NCI-H345 treated with DMSO at 0.1 percent for 48 hours (cell line): ENCODE results near the gene SKOR1.

Source experiments
- DNase-seq: peaks from one replicate; lab custom pipeline; 2025; ENCODE audit not compliant: unreplicated experiment; lab: John Stamatoyannopoulos, UW

The SKOR1 gene

DNA sequence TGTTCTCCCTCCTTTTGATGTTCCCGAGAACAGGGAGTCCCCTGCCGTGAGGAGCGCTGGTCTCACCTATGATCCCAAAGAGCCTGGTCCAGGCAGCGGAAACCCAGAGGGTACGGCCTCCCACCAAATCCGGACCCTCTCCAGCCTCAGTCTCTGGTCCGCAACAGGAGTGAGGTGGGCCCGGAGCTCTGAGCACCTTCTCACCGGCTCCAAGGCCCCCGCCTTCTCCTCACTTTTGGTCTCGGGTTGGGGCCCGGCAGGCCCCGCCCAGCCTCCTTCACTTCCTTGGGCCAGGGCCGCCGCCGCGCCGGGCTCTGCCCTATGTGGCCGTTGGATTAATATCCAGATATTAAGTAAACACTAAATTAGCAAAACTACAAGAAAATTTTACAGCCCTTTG is 5.7 kb upstream of the SKOR1 start:
- no peak for DNase-seq

DNA sequence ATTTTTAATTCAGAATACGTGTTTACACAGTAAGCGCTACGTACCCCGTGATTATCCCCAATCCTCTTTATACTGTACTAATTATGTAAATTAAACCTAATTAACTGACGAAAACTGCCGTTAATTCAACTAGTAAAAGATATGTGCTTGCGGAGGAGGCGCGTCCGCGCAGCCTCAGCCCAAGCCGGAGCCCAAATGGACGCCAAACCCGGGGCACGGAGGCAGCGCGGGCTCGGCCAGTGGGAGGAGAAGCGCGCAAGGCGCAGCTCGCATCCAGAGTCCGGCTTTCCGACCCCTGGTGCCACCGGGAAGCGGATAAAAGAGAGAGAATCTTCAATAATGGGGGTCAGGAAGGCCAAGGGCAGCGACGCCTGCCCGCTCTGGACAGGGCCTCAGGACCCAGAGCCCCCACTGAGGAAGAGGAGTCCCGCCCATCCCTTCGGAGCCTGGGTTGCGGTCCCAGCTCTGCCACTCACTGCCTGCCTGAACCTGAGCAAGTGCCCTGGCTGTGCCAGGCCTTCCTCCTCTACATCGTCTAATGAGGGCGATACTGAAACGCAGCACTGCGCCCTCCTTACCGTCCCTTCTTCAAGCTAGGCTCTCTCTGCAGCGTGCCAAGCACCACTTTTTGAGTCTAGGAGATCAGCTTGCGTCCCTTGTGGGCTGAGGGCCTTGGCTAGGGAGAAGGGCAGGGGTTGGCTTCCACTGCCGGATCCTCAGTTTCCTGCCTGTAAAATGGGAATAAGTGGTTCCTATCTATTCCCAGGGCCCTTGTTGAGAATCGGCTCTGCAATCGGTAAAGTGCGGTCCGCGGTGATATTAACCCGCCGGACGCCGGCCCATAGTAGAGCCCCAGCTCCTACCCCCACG is 5.0 kb upstream of the SKOR1 start:
- DNase-seq, result no peak

DNA sequence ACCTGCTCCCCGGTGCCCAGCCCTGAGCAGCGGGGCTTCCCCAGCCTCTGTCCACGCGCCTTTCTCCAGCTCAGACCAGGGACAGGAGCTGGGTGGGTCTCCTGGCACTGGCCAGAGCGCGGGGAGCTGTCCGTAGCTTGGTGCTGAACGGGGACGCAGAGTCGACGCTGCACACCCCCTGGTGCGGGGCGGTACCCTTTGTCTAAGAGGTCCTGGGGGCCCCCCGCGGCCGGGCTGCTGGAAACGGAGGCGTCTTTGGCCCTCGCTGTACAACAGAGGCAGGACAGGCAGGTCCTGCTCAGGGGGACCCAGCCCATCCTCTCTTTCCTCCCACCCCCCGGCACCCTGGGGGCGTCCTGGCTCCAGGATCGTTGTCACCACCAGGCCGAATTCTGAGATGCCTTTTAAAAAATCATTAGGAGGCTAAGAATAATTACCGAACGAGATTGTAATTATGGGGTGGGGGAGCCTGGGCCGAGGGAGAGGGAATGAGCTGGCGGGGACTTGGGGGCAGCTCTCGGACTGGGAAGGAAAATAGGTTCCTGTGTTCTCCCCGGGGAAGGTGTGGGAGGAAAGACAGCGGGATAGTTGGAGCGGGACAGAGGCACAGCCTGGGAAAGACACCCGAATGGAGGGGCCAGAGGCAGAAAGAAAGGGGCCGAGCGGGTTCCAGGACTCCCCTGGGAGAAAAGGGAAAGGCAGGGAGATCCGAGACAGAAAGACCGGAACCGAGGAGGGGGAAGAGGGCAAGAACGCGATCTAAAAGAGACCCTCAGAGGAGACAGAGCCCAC is 4.1 kb upstream of the SKOR1 start:
- no peak for DNase-seq

DNA sequence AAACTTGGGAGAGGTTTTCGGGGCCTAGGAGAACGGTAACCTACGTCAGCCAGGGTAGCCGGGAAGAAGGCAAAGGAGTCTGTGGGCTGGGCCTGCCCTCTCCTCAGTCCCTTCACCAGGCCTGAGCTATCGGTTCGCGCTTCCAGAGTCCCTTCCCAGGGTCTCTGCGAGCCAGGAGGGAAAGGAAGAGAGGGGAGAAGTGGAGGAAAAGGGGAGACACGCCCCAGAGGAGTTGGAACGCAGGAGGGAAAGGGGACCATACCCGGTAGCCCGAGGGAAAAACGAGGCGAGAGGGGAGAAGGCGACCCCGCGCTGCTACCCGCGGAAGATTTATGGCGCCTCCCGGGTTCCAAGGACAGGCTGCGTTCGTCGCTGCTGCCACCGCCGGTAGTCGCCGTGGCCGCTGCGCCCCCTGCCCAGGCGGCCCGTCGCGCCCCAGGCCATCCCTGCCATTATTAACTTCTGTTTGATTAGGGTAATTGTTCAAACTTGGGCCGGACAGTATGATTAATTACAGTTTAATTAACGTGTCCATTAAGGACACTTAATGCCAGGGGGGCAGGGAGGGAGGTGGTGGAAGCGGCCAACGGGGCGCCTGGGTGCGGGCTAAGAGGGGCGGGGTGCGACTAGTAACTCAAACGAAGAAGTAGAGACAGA is 3.4 kb upstream of the SKOR1 start:
- DNase-seq, result no peak

DNA sequence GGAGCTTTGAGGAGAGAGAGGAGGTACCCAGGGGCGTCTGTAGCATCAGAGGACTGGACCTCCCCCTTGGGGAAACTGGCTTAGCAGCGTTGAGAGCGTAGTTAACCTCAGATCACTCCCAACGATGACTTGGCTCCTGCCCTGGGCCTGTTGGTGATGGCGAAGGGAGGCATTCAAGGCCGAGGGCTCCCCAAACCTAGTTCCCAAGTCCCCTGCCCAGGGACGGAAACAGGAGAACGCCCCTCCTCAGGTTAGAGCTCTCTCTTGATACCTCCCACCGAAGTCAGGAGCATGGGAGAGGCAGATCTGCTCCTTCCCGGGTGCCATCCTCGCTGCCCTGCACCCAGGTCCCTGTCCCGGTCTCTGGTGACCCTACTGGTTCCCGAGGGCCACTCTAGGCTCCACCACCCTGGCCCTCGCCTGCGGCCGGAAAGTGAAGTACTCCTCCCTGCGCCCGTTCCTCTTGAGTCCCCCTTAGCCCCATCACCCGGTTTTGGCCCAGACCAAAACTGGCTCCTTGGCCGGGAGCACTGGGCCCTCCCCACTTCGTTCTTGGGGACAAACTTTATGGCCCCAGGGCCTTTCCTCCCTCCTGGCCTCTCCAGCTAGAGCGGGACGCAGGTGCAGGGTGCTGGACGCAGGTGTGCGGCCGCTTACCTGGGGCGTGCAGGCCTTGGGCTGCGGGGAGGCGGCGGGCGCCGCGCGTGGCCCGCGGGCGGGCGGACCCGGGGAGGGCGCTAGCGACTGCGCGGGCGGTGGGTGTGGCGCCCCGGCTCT is 2.6 kb upstream of the SKOR1 start:
- no peak for DNase-seq

DNA sequence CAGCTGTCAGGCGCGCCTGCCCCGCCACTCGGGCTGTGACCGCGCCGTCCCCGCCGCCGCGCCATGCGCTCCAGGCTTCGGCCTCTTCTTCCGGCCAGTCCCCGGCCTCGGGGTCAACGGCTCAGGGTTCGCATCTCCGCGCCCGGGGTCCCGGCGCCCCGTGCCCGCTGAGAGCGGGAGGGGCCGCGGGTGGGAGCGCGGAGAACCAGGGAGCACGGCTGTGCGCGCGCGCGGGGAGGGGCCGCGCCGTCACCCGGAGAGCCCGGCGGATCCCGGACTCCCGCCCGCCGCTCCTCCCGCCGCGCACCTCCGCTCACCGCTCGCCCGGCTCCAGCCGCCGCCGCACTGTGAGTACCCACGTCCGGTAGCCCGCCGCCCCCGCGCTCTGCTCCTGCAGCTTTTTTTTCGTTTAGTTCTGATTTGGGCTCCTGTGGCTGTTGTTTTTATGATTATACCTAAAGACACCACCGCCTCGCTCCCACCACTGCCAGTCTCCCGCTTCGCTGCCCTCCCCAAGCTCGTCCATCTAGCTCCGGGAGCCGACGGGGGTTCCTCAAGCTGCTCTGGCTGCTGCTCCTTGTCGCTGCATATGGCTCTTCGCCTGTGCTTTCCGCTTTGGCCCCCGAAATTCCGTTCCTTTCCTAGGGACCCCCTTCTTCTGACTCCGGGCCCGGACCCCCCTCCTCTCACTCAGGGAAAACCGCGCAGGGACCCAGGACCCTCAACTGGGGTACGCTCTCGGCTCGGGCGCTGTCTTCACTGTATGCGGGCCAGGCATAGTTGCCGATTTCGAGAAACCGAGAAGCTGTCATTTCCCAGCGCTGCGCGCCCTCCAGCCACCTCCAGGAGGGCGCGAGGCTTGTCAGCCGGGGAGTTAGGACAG is 1.8 kb upstream of the SKOR1 start:
- DNase-seq, result no peak

DNA sequence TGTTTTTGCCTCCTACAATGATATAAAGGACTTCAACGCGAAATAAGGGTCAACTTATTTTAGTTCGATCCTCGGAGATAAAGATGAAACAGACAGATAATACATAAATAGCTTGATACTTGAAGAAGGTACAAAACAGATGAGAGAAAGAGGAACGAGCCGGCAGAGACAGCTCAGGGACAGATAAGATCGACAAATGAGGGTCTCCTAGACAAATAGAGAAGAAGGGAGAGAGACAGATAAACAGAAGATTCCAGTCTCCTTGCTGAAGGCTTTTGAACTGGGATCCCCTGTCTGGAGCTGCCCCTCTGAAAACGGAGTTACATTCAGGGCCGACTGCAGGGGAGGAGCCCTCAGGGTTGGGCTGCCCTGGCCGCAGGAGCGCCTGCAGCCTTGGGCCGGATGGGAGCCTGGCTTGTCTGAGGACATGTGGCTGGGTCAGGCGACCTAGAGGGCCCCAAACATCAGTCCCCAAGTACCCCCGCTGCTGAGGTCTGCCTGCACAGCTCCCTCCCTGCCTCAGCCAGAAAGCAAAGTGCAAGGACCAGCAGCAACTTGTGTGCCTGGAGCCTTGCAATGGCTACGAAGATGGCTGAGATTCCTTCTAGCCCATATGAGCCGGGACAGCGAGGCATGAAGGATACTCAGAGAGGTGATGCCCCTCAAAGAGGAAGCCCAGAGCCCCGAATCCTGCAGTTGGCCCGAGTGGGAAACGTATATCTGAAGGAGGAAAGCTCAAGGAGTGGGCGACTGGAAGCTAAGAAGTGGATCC is 926 bp upstream of the SKOR1 start:
- DNase-seq, result no peak

DNA sequence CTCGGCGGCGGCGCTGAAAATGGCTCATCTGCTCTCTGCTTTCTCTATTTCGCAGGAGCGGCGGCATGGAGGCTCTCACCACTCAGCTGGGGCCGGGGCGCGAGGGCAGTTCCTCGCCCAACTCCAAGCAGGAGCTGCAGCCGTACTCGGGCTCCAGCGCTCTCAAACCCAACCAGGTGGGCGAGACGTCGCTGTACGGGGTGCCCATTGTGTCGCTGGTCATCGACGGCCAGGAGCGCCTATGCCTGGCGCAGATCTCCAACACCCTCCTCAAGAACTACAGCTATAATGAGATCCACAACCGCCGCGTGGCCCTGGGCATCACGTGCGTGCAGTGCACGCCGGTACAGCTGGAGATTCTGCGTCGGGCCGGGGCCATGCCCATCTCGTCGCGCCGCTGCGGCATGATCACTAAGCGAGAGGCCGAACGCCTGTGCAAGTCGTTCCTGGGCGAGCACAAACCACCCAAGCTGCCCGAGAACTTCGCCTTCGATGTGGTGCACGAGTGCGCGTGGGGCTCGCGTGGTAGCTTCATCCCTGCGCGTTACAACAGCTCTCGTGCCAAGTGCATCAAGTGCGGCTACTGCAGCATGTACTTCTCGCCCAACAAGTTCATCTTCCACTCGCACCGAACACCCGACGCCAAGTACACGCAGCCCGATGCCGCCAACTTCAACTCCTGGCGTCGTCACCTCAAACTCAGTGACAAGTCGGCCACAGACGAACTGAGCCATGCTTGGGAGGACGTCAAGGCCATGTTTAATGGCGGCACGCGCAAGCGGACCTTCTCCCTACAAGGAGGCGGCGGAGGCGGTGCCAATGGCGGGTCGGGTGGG is 790 bp downstream of the SKOR1 start:
- DNase-seq, result no peak

DNA sequence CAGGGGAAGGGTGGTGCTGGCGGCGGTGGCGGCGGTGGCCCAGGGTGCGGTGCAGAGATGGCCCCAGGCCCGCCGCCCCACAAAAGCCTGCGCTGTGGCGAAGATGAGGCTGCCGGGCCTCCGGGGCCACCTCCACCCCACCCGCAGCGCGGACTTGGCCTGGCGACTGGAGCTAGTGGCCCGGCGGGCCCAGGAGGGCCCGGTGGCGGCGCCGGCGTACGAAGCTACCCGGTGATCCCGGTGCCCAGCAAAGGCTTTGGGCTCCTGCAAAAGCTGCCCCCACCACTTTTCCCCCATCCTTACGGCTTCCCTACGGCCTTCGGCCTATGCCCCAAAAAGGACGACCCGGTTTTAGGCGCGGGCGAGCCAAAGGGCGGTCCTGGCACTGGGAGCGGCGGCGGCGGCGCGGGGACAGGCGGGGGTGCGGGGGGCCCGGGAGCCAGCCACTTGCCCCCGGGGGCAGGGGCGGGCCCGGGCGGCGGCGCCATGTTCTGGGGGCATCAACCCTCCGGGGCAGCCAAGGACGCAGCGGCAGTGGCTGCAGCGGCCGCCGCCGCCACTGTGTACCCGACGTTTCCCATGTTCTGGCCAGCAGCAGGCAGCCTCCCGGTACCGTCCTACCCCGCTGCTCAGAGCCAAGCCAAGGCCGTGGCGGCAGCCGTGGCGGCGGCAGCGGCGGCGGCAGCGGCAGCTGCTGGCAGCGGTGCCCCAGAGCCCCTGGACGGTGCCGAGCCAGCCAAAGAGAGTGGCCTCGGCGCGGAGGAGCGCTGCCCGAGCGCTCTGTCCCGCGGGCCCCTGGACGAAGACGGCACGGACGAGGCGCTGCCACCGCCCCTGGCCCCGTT is 1.6 kb downstream of the SKOR1 start:
- DNase-seq, result no peak

DNA sequence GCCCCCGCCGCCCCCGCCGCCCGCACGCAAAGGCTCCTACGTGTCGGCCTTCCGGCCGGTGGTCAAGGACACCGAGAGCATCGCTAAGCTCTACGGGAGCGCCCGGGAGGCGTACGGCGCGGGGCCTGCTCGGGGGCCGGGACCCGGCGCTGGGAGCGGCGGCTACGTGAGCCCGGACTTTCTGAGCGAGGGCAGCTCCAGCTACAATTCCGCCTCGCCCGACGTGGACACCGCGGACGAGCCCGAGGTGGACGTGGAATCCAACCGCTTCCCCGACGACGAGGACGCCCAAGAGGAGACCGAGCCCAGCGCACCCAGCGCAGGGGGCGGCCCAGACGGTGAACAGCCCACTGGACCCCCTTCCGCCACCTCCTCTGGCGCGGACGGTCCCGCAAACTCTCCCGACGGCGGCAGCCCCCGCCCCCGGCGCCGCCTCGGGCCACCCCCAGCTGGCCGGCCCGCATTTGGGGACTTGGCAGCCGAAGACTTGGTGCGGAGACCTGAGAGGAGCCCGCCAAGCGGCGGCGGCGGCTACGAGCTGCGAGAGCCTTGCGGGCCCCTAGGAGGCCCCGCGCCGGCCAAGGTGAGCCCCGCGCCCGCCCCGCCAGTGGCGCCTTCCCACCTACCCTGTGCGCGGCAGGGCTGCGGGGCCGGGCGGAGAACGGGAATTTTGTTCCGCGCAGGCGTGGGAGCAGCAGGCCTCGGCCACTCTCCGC is 2.4 kb downstream of the SKOR1 start:
- DNase-seq, result no peak

DNA sequence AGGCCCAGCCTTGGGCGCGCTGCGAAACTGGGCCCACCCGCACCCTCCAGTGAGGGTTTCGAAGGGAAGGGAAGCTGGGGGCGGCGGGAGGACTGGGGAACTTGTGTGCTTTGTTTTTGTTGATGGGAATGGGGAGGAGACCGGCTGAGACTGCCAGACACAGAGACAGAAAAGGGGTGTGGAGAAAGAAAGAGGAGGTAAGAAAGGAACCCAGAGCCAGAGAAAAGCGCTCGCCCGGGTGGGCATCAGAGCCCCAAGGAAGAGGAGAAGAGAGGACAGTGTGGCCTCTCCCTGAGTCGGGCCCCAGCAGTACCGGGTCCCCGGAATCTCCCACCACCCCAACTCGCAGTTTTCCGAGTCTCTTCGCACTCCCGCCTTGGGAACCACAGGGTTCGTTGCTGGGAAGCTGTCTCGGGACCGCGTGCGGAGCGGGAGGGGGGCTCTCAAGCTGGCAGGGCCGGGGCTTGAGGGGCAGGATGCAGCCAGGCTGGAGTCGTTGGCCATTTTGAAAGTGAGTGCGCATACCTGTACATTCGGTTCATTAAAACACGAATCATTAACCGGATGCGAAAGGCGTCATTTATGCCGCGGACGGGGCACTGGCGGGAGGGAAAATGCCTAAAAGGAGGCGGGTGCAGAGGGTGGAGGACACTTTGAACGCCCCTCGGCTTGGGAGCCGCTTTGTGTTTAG is 3.1 kb downstream of the SKOR1 start:
- no peak for DNase-seq

DNA sequence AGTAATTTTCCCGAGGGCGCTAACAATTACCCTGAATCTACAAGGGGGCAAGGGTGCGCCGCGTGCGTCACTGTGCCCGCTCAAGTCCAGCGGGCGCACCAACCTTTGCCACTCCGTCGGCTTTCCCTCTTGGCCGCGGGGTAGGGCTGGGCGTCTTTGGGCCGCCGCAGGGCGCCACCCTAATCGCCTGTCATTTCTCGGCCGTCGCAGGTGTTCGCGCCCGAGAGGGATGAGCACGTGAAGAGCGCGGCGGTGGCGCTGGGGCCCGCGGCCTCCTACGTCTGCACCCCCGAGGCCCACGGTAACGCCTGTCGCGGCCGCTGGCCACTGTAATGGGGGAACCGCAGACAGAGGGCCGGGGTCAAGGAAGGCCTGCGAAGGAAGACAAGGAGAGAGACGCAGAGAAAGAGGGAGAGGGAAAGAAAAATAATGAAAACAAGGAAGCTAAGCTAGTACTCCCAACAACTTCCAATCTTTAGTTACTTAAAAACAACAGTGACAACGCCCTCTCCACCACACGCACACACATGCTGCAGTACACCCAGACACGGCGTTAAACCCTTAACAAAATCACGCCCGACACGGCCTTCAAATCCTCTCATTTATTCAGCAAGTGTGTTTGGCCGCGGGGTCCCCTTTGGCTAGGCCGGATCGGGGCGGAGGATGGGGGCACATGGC is 3.8 kb downstream of the SKOR1 start:
- DNase-seq, result no peak

DNA sequence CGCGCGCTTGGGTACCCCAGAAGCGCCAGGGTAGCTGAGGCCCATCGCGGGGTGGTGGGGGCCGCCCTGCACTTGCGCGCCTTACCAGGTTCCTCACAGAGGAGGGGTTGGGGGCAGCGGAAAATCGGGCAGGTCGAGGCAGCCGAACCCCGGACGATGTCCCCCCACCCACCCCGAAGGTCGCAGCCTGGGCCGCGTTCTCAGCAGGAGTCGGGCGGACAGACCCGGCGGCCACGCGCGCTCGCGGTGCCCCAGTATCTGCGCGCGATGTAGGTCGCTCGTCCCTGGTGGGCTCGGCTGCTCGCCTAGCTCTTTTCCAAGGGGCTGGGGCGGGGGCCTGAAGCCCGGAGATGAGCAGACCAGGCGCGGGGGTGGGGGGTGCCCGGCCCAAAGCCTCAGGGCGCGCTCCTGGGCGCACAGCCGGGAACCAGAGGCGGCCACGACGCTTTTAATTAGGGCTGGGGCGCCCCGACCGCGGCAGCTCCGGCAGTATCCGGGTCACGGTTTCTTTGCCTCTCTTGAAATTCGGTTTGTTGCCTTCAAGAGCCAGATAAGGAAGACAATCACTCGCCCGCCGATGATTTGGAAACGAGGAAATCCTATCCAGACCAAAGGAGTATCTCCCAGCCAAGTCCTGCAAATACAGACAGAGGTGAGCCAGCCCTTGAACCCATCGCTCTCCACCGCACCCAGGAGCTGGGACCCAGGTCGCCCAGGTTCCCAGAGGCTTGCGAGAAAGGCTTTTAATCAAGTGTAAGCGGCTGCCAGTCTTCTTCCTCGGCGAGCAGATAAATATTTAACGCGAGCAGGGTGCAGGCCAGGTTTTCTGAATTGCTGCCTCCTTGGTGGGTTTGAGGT is 4.6 kb downstream of the SKOR1 start:
- no peak for DNase-seq

DNA sequence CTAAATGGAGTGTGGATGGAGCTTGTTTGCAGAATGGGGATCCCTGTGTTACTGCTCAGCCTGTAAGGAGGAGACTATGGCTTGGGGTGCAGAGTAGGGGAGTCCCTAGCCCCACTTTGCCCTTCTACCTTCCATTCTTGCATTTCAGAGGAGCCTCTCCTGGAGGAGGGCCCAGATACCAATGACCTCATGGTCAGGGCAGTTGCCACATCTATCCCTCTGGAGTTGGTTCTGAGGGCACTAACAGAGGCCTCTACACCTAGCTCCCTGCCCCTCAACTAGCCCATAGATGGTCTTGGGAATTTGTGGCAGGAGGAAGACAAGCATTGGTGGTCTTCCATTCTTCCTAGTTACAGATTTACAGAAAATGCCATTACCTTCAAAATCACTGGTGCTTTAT is 6.1 kb downstream of the SKOR1 start:
- DNase-seq, result no peak

DNA sequence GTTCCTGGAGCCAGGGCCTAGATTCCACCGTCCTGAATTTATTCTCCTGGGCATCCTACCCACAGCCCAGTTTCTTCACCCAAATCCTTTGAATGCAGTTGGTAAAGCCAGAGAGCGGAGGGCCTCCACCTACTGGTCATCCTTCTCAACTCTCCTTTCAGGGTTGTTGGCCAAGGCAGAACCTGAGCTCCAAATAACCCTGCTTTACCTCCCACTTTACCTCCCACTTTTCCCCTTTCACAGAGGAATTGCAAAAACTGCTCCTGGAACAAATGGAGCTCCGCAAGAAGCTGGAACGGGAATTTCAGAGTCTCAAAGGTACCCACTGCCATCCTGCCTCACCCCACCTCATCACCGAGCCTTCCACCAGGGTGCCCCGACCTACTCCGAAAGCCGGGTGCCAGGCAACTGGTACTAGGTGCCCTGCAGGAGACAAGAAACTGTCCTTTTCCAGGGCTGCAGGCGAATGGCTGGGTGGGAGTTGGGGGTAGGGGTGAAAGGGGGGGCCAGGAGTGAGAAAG is 6.8 kb downstream of the SKOR1 start:
- DNase-seq, result no peak
